Activated gamma-delta T cell (primary cell): ENCODE results near the gene MAP4K3.
"Not testable (repeated sequence)": the region's sequence is repeated elsewhere in the genome, so short reads cannot be mapped to it uniquely, and the experiment has no call there.

Source experiments
- DNase-seq: peaks from one replicate; lab custom pipeline; 2025; lab: John Stamatoyannopoulos, UW

MAP4K3 gene

GRCh38 chr2:39370101-39370500 lies 67.0 kb downstream of the MAP4K3 start:
- no peak for DNase-seq

DNA sequence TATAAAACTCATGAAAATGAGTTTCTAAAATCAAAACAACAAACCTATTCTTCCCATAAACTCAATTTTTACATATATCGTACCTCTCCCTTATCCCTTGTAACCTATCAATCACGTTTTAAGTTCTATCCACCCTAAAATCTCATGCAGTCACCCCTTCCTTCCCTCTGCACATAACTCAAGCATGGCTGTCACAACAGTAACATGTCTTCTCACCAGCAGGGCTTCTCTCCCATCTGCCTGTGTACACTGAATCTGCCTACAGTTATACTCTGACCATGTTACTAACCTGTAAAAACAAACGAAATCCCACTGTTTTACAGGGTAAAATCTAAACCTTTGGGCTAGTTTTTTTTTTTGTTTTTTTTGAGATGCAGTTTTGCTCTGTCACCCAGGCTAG lies 68.2 kb downstream of the MAP4K3 start:
- DNase-seq, result no peak

- no peak for DNase-seq
Measured at GRCh38 chr2:39368376-39368775, 68.7 kb downstream of the MAP4K3 start.

GRCh38 chr2:39362595-39362994 lies 74.5 kb downstream of the MAP4K3 start:
- DNase-seq, result no peak

- no peak for DNase-seq
Measured at GRCh38 chr2:39361511-39361910, 75.6 kb downstream of the MAP4K3 start.

- not testable (repeated sequence) for DNase-seq
Measured at GRCh38 chr2:39360342-39360741, 76.7 kb downstream of the MAP4K3 start.

GRCh38 chr2:39359453-39360038 lies 77.5 kb downstream of the MAP4K3 start:
- no peak for DNase-seq

DNA sequence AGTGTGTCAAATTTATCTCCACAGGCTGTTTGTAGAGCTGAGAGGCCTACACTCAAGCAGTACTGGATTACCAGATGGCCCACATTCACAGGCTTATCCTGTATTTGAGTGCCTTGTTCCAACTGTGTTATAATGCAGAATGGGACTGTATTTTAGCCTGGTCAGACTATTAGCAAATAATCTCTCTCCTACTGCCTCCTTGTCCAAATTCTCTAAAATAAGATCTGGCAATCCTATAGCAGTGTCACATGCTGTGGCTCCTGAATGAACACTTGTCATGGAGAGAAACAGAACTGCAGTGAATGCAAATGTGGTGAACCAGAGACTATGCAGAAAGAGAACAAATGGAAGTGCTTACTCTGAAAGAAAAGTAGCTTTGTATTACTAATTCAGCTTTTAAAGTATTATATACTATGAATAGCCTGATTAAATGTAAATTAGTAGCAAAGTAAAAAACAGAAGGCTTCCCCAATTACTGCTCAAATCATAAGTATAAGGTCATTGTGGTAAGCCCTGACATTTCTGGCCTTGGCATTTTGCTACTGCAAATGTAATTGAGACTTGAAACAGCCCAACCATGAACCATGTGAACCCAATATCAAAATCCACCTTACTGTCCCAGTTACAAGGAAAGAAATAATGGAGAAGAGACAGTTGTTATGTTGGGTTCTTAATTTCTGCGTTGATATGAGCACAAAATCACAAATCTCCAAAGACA lies 80.0 kb downstream of the MAP4K3 start:
- no peak for DNase-seq

- DNase-seq, result no peak
Measured at GRCh38 chr2:39350658-39351057, 86.4 kb downstream of the MAP4K3 start.

DNA sequence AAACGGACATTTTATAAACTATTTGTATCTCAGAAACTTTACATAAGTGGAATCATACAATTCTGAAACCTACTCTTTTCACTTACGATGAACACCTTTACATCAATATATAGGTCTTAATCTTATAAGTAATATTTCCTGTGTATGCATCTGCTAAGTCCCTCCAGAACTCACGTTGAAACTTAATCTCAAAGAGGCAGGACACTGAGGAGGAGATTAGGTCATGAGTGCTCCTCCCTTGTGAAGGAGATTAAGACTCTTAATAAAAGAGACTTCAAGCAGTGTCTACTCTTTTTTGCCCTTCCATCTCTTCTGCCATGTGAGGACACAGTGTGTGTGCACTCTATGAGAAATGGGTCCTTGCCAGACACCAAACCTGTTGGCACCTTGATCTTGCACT lies 98.6 kb downstream of the MAP4K3 start:
- DNase-seq, result no peak

DNA sequence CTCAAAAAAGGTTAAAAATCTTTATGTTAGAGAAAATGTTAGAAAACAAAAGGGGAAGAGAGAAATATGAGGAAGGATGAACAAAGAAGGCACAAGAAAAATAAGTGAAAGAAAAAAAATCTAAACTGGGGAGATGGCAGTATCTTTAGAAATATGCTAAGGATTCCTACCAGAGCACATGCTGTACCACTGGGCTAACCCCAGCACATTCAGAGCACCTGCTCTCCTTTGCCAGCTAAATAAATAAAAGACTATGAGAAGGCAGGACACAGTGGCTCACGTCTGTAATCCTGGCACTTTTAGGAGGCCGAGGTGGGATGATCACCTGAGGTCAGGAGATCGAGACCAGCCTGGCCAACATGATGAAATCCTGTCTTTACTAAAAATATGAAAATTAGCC lies 101.2 kb downstream of the MAP4K3 start:
- DNase-seq, result no peak

DNA sequence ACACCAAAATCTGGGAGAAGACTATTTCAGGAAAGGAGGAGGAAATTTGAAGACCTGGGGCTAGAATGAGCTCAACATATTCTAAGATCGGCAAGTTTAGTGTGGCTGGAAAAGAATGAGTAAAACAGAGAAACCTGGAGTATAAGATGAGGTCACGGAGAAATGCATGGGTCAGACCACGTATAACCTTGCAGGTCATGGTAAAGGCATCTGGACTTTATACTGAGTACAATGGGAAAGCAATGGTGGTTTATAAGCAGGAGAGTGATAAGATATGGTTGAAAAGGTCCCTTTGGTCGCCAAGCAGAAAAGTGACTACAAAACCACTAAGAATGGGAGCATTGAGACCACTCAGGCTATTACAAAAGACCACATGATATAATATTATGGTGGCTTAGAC lies 102.1 kb downstream of the MAP4K3 start:
- no peak for DNase-seq

DNA sequence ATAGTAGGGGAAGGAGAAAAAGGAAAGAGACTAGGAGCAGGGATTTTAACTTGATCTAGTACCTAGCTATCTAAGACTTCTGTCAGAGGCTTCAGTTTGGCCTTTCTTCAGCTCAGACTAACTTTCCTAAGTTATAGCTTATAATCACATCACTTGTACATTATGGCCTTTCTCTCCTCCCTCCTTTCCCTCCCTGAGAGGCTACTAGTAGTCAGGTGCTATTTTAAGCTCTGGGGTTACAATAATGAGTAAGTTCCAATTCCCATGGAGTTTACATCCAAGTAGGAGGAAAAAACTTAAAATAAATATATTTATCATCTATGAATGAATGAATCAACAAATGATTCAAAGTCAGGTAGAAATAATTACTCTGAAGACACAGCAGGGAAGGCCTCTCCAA lies 102.6 kb downstream of the MAP4K3 start:
- no peak for DNase-seq

DNA sequence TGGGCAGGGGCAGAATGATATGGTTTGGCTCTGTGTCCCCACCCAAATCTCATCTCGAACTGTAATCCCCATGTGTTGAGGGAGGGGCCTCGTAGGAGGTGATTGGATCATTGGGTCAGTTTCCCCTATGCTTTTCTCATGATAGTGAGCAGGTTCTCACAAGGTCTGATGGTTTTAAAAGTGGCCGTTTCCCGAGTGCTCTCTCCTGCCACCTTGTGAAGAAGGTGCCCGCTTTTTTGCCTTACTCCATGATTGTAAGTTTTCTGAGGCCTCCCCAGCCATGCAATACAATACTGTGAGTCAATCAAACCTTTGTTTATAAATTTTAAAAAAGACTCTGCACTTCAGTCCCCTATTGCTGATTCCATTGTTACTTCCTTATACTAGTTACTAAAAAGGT lies 110.4 kb downstream of the MAP4K3 start:
- DNase-seq, result no peak

DNA sequence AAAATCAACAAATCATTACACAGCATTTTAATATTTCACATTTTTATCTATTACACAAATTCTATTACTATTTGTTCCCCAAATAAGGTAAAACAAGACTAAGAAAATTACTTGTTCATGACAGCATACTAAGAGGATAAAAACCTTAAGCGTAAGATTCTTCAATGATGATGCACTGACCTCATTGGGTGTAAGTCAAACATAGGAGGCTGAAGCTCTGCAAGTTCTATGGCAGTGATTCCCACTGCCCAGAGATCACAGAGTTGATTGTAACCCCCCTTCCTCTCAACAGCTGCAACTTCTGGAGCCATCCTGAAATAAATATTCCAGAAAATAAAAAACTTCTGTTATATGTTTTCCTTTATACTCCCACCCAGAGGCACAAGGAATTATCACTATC lies 111.1 kb downstream of the MAP4K3 start:
- DNase-seq, result no peak

DNA sequence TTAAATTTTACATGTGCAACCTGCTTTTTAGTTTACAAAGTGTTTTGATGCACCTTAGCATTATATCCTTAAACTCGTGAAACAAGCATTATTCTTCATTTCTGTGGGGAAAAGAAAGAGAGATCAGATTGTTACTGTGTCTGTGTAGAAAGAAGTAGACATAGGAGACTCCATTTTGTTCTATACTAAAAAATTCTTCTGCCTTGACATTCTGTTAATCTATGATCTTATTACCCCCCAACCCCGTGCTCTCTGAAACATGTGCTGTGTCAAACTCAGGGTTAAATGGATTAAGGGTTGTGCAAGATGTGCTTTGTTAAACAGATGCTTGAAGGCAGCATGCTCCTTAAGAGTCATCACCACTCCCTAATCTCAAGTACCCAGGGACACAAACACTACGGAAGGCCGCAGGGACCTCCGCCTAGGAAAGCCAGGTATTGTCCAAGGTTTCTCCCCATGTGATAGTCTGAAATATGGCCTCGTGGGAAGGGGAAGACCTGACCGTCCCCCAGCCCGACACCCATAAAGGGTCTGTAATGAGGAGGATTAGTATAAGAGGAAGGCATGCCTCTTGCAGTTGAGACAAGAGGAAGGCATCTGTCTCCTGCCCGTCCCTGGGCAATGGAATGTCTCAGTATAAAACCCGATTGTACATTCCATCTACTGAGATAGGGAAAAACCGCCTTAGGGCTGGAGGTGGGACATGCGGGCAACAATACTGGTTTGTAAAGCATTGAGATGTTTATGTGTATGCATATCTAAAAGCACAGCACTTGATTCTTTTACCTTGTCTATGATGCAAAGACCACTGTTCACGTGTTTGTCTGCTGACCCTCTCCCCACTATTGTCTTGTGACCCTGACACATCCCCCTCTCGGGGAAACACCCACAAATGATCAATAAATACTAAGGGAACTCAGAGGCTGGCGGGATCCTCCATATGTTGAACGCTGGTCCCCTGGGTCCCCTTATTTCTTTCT lies 115.7 kb downstream of the MAP4K3 start:
- DNase-seq, result not testable (repeated sequence)

DNA sequence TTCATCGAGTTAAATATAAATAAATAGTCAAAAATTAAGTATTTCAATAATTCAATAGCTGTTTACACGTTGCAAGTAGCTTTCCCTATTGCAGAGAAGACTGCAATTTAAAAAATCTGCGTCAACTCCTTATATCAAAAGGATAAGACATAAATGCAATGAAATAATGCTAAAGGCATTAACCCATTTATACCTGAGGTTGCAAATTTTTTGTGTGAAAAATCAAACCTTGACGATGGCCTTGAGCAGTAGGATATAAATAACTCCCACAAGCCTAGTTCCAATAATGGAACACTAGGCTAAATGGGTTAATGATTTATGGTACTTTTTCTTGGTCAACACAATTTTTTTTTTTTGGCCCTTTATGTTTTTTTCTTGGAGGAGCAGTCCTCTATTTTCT lies 116.9 kb downstream of the MAP4K3 start:
- no peak for DNase-seq

DNA sequence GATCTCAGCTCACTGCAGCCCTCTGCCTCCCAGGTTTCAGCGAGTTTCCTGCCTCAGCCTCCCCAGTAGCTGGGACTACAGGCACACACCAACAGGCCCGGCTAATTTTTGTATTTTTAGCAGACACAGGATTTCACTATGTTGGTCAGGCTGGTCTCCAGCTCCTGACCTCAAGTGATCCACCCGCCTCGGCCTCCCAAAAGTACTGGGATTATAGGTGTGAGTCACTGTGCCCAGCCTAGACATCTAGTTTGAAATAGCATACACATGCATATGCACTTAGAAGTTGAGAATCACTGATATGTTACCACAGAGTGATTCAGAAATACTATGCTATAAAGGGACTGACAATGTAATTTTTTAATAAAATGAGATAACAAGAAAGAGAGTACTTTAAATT lies 123.5 kb downstream of the MAP4K3 start:
- no peak for DNase-seq

DNA sequence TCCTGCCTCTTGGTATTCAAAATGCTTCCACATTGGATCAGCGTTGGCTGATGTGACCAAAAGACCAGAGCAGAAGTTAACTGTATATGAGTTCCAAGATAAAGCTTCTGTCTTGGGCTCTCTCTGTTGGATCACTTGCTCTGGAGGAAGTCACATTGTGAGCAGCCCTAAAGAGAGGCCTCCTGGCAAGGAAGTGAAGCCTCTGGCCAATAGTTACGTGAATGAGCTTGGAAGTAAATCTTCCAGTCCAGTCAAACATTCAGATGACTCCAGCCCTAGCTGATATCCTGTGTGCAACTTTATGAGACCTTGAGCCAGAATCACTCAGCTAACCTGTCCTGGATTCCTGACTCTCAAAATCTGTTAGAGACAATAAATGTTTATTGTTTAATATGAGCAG lies 125.6 kb downstream of the MAP4K3 start:
- DNase-seq, result no peak

DNA sequence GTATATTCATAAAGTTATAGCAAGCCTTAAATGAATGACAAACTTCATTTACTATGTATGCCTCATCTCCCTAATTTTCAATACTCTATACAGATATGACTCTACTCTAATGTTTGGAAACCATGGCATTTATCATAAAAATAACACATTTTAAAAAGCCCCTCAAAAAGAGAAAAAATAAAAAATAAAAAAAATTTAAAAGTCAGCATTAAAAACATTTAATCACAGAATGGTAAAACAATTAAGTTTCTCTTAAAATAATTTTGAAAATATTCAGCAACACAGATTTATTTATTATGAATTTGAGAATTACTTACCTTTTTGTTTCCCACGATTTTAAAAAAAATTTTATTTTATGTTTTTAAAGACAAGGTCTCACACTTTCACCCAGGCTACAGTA lies 128.3 kb downstream of the MAP4K3 start:
- DNase-seq, result no peak

GRCh38 chr2:39306626-39307025 lies 130.5 kb downstream of the MAP4K3 start:
- DNase-seq, result no peak

GRCh38 chr2:39304729-39305128 lies 132.4 kb downstream of the MAP4K3 start:
- no peak for DNase-seq

GRCh38 chr2:39304200-39304599 lies 132.9 kb downstream of the MAP4K3 start:
- DNase-seq, result no peak
